HepG2 (cell line): ENCODE data around the gene RABGAP1L.

Experiments used
- CTCF ChIP-seq: sonication (generic); formaldehyde crosslinking; IDR thresholded peaks from 2 replicates; pipeline ENCODE4 v1.5.0; 2020; ENCODE audit warnings: mild to moderate bottlenecking, missing genetic modification reagents, moderate library complexity
- KAT8 ChIP-seq: IDR thresholded peaks from 2 replicates; pipeline ENCODE4 v1.6.1; 2016; ENCODE audit warnings: missing genetic modification reagents, missing compliant biosample characterization
- KIAA2018 ChIP-seq: sonication (generic); formaldehyde crosslinking; IDR thresholded peaks from 2 replicates; pipeline ENCODE4 v1.5.0; 2020; ENCODE audit warnings: mild to moderate bottlenecking, missing genetic modification reagents, borderline replicate concordance
- NR2F1 ChIP-seq, 2 experiments: fragments of 450-650 bp in 1 of 2; formaldehyde crosslinking in 1 of 2; IDR thresholded peaks; 2 replicates each; pipeline versions ENCODE4 v1.5.0 to v1.6.1; 2016 to 2020; ENCODE audit warnings: mild to moderate bottlenecking in 1 of 2, missing compliant biosample characterization in 1 of 2, missing genetic modification reagents in 1 of 2, moderate library complexity in 1 of 2

GRCh38 chr1:174786358-174786757, 627.0 kb downstream of the RABGAP1L start:
- TF ChIP-seq CTCF (CRISPR knock-in tag) = no peak
- TF ChIP-seq NR2F1 (CRISPR knock-in tag; IDR thresholded peaks at IDR 0.05) = no peak
- no peak for TF ChIP-seq KAT8 (CRISPR knock-in tag)
- no peak for TF ChIP-seq KIAA2018 (CRISPR knock-in tag)
